DMS53 (cell line): ENCODE measurements around the gene HNRNPUL1.
A peak's percentile ranks its signal among the peaks of the same experiment; 100 is the strongest.
"Not testable (repeated sequence)": the region's sequence is repeated elsewhere in the genome, so short reads cannot be mapped to it uniquely, and the experiment has no call there.

Experiments used
- DNase-seq: peaks from one replicate; lab custom pipeline; 2025; lab: John Stamatoyannopoulos, UW

The HNRNPUL1 gene

DNA sequence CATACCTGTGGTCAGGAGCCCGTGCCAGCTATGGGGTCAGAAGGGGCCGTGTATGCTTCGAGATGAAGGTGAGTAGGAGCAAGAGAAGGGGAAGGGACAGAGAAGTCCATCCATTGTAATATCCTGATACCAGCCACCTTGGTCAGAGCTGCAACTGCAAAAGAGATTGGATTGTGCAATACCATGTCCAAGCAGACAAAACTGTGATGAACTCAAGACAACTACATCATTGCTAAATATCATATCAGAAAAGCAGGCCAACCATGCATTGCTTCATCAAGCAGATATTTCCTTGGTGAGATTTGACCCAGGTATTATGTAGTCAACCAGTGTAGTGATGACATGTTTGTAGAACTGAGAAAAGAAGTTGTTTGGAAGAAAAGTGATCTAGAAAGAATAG lies 12.1 kb downstream of the HNRNPUL1 start:
- DNase-seq = no peak

- DNase-seq = no peak
Measured at GRCh38 chr19:41278478-41278877, 14.3 kb downstream of the HNRNPUL1 start.

DNA sequence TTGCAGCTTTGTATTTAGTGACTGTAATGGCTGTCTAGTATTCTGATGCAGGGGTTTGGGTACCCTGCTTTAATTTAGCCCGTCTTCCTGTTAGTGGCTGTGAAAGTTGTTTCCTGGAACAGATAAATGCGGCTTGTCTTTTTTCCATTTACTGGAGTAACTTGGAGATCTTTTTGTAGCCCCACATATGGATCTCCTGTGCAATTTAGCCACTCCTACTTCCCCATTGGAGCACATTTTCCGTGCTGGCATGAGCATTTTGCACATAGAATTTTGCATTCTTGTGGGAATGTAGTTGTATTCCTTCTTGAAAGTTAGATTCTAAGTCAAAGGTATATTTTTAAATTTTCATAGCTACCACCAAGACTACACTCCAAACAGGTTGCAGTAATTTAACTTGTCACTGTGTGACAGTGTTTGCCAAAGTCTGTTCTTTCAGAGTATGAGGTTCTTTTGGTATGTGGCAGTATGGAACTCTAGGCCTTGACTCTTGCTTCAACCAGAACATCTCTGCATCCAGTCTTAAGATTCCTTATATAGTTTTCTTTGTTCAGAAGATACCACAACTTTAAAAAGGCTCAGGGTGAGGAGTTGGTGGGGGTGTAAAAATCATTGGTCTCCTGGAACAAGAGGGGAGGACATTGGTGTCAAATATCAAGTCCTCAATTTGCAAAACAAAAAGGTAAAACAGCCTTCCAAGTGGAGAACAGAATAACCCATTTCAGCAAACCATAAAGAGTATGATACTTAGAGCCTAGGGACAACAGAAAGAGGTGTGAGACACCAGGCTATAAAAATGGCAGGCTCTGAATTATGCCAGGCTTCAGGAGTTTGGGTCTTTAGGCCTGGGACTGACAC lies 24.7 kb downstream of the HNRNPUL1 start:
- DNase-seq = no peak

DNA sequence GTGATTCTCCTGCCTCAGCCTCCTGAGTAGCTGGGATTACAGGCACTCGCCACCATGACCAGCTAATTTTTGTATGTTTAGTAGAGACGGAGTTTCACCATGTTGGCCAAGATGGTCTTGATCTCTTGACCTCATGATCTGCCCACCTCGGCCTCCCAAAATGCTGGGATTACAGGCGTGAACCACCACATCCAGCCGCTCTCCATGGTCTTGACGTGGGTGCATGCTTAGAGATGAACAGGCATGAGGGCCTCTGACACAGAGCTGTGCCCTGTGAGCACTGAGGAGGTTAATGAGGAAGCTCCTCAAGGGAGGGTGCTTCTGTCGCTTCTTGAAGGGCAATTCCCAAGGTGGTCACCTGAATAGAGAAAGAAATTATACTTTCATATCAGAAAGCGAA lies 25.6 kb downstream of the HNRNPUL1 start:
- not testable (repeated sequence) for DNase-seq

DNA sequence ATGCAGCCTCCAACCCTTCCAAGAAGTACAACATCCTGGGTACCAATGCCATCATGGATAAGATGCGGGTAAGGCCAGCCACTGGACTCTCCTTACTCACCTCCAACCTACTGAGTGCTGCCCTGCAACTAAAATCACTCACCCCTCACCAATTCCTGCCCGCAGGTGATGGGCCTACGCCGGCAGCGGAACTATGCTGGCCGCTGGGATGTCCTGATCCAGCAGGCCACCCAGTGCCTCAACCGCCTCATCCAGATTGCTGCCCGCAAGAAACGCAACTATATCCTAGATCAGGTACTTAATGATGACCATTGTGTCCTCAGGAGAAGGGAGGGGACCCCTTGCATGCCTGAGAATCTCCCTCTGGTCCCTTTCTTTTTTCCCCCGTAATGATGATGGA lies 30.2 kb downstream of the HNRNPUL1 start:
- DNase-seq = no peak

- no peak for DNase-seq
Measured at GRCh38 chr19:41295499-41295898, 31.3 kb downstream of the HNRNPUL1 start.

DNA sequence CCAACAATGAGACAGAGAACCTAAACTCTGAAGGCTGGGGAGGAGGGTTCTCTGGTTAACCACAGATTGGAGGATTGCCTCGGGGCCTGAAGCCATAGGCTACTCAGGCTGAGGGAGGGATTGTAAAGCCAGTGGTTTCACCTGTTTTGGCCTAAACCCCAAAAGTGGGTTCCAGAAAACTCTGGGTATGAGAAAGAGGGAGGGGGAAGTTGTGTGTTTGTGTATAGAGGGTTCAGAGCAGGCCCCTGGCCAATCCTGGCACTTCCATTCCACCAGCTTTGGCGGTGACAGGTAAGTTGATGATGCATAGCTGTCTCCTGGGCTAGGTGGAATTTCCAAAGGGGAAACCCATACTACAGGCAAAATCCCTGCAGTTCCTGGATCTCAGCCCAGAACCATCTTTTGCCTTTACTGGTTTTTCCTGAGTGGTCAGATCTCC lies 32.3 kb downstream of the HNRNPUL1 start:
- DNase-seq = no peak

GRCh38 chr19:41297628-41298347 lies 33.6 kb downstream of the HNRNPUL1 start:
- DNase-seq = peak; percentile 30

GRCh38 chr19:41298348-41298964 lies 34.3 kb downstream of the HNRNPUL1 start:
- DNase-seq = peak; percentile 82

DNA sequence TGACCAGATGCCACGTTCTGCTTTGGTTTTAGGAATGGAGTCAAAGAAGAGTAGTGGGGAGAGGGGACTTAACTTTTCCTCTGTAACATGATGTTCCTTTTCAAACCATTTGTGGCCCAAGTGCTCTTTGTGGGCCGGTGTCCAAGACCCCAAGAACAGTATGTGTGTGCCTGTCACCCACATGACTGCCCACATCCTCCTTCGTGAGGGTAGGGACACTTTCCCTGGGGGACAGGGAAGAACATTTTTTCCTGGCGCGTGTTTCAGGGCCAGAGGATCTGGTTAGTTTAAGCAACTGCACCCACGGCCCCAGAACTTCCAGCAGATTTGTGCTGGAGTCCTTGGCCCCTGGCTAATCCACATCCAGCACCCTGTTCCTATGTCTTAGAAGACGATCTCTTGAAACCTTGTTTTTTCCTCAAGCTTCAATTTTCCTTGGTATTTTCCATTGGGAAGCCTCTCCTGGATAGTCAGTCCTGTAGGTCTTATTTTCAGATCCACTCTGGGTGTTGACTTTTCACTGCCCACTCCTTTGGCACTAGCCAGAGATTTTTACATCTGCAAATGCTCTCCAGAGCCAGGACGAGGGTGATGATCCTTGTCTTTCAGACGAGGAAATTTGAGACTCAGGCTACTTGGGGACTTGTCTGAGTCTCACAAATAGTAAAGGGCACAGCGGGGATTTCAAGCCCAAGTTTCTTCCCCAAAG lies 35.0 kb downstream of the HNRNPUL1 start:
- DNase-seq = no peak

DNA sequence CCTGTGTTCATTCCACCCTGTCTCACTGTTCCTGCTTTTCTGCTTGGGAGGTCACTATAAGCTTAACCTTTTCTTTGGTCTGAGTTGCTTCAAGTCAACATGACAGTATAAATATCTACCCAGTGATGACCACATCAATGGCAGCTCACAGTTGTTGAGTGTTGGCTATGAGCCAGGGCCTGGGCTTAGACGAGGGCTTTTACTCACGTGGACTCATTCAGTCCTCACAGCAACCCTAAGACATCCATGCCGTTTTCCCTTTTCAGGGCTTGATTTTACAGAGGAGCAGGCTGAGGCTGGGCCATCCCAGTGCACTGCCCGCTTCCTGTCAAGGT lies 35.5 kb downstream of the HNRNPUL1 start:
- peak; percentile 75 for DNase-seq

DNA sequence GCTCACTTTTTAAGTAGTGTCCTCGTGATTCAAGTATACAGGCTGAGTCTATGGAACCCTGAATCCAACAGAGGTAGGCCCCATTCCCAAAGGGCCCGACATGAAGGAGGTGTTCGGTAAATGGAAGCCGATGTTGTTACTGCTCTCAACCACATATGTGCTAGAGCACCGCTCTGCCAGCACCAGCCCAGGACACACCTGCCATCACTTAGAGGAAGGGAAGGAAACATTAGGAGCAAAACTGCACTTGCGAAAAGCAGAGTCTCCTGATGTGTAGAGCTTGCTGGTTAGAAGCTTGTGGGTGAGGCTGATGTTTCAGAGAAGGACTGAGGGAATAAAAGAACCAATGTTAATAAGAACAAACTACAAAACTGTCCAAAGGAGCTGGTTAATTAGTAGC lies 36.4 kb downstream of the HNRNPUL1 start:
- DNase-seq = no peak

- no peak for DNase-seq
Measured at GRCh38 chr19:41302624-41303351, 38.6 kb downstream of the HNRNPUL1 start.

DNA sequence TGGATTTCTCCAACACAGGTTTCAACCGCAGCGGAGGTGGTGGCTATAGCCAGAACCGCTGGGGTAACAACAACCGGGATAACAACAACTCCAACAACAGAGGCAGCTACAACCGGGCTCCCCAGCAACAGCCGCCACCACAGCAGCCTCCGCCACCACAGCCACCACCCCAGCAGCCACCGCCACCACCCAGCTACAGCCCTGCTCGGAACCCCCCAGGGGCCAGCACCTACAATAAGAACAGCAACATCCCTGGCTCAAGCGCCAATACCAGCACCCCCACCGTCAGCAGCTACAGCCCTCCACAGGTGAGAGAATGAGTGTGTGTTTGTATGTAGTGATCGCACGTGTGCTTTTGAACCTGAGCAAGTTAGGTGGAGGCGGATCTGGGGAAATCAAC lies 39.8 kb downstream of the HNRNPUL1 start:
- DNase-seq = no peak

DNA sequence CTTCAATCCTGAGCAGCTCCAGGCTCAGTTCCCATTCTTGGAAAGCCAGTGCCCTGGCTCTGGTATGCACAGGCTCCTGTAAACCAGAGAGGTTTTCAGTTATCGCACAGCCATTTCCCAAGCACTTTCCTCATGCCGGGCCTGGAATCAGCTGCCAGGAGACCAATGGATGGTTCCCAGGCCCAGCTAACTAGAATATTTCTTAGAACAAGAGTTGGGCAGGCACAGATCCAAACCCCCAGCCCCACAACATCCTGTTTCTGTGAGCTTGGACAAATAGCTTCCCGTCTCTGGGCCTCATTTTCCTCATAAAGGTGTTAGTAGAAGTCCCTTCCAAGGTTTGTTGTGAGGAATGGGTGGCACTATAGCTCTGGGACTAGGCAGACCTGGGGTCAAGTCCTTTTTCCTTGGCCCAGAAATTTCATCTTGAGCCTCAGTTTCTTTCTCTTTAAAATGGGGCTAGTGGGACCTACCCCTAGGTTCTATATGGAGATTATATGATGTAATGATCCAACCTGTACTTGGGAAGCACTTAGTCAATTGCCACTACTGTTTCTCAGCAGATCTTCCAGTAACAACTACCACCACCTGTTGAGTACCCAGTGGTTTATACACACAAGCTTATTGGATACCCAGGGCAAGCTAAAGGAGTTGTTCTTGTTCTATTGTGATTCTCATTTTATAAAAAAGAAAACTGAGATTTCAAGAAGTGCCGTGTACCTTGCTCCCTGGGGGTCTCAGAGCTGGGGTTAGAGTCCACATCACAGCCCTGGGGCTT lies 40.7 kb downstream of the HNRNPUL1 start:
- DNase-seq = no peak

DNA sequence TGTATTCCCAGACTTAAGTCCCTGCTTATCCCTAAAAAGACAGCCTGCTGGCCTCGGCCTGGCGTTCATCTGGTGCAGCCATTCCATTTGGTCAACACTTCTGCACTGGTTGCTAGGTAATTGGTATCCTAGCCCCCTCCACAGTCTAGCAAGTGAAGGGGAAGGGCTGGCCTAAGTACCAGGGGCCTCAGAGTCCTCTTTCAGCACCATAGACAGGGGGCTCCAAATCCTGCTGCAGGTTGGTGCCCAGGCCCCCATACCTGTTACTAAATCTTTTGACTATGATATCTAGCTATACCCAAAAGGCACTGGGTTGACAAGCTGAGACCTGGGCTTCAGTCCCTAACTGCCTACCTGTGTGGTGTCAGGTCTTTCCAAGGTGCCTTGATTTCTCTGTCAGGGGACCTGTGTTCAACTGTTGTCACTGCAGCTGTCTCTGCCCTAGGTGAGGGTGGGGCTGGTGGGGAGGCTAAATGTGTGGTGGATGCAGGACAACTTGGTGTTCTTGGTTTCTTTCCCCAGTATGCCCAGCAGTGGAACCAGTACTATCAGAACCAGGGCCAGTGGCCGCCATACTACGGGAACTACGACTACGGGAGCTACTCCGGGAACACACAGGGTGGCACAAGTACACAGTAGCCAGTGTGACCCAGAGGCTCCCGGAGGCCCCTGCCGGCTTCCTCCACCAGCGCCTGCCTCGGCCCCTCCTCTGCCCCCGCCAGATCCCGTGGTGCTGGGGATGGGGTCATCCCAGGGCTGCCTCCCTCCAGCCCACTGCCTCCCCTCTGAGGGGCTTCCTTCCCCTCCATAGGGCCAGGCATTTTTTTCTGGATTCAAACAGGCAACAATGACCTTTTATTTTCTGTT lies 42.0 kb downstream of the HNRNPUL1 start:
- DNase-seq = no peak

GRCh38 chr19:41307090-41307875 lies 43.1 kb downstream of the HNRNPUL1 start:
- DNase-seq = no peak

GRCh38 chr19:41307954-41308449 lies 43.8 kb downstream of the HNRNPUL1 start:
- DNase-seq = no peak
